ENCODE results near the gene B3GLCT.

DNA sequence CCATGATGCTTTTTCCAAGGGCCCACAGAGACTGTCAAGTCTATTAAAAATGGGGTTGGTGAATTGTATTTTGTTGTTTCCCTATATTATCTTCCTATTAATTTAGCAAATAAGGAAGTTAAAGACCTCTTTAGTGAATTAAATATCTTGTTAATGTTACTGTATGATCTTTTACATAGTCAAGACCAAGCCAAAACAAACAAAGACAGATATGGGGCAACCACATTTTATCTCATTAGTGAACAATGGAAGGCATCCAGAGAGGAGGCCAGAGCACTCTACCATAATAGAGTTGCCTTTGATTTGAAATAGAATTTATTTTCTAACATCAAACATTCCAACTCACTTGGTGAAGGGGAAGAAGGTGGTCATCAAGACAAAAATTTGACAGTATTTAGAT, 169.4 kb downstream of the B3GLCT start:
- no peak for TF ChIP-seq EZH2 (IDR thresholded peaks at IDR 0.05; ENCODE audit: insufficient read depth, low read length)
- TF ChIP-seq, protein P1, sequence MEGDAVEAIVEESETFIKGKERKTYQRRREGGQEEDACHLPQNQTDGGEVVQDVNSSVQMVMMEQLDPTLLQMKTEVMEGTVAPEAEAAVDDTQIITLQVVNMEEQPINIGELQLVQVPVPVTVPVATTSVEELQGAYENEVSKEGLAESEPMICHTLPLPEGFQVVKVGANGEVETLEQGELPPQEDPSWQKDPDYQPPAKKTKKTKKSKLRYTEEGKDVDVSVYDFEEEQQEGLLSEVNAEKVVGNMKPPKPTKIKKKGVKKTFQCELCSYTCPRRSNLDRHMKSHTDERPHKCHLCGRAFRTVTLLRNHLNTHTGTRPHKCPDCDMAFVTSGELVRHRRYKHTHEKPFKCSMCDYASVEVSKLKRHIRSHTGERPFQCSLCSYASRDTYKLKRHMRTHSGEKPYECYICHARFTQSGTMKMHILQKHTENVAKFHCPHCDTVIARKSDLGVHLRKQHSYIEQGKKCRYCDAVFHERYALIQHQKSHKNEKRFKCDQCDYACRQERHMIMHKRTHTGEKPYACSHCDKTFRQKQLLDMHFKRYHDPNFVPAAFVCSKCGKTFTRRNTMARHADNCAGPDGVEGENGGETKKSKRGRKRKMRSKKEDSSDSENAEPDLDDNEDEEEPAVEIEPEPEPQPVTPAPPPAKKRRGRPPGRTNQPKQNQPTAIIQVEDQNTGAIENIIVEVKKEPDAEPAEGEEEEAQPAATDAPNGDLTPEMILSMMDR (IDR thresholded peaks at IDR 0.05; ENCODE audit: insufficient read depth, low read depth, low read length), result no peak

Measured in astrocyte (in vitro differentiated cells and primary cell).